Ishikawa (cell line): Measurements from ENCODE around the gene DERA.

ENCODE experiments used
- CEBPB ChIP-seq: IDR thresholded peaks from 2 replicates; pipeline ENCODE4 v1.6.1; 2012
- EP300 ChIP-seq: IDR thresholded peaks from 2 replicates; pipeline ENCODE4 v1.6.1; 2012; ENCODE audit warnings: borderline replicate concordance
- MAX ChIP-seq: IDR thresholded peaks from 2 replicates; pipeline ENCODE4 v1.6.1; 2012
- NFIC ChIP-seq: IDR thresholded peaks from 2 replicates; pipeline ENCODE4 v1.6.1; 2012
- RAD21 ChIP-seq: IDR thresholded peaks from 2 replicates; pipeline ENCODE4 v1.6.1; 2012; ENCODE audit warnings: low read depth
- REST ChIP-seq: IDR thresholded peaks from 2 replicates; pipeline ENCODE4 v1.6.1; 2012; ENCODE audit warnings: low read depth, mild to moderate bottlenecking
- TEAD4 ChIP-seq: IDR thresholded peaks from 2 replicates; pipeline ENCODE4 v1.6.1; 2012
- USF1 ChIP-seq: IDR thresholded peaks from 2 replicates; pipeline ENCODE4 v1.6.1; 2012
- ZBTB7A ChIP-seq: IDR thresholded peaks from 2 replicates; pipeline ENCODE4 v1.6.1; 2012; ENCODE audit warnings: low read depth

- TF ChIP-seq CEBPB (no peak), MAX (no peak), TEAD4 (no peak), NFIC (no peak), USF1 (no peak), RAD21 (no peak), REST (no peak), ZBTB7A (no peak), EP300 (no peak)
Observed at GRCh38 chr12:15904378-15904920, 6.7 kb upstream of the DERA start.
